A549 (cell line): ENCODE data around the gene SCAMP2. TPM values are rescaled to one million over a fixed set of nuclear protein-coding genes. Genes with fewer than 3 reads are reported as not detected.

Source experiments
- ATAC-seq, 2 experiments: fragments of 200-7000 bp in 1 of 2; fragments of >200 bp in 1 of 2; cut with Nextera tagmentation in 1 of 2; cut with Tn5 transposase in 1 of 2; 3 replicates each; pipeline versions ENCODE4 v1.8.0 to v1.9.1; 2018 to 2020; ENCODE audit warnings: mild to moderate bottlenecking in 1 of 2, moderate library complexity in 1 of 2
- CTCF ChIA-PET: fragments of 300-600 bp; sonication (Branson Sonifier 250); formaldehyde crosslinking; extraction: SDS; loops from one replicate; lab custom pipeline; 2021; ENCODE audit warnings: antibody characterized with exemption, inconsistent platforms; lab: Yijun Ruan, JAX
- POLR2A ChIA-PET: fragments of 350-600 bp; formaldehyde crosslinking; extraction: SDS; loops from one replicate; lab custom pipeline; 2021; ENCODE audit warnings: antibody characterized with exemption, inconsistent platforms; lab: Yijun Ruan, JAX
- DNase-seq, 2 experiments: peaks; one replicate each; pipeline versions ENCODE4 v3.0.0 to v3.0.0-alpha.2; 2011 to 2016; ENCODE audit warnings: low read depth in 1 of 2, low spot score in 1 of 2
- FAIRE-seq: peaks from 2 replicates; lab custom pipeline; 2011; peaks lifted over from hg19 to GRCh38; lab: Jason Lieb, UNC
- H3K27ac ChIP-seq, 2 experiments: fragments of >200 bp; sonication (Bioruptor Twin); formaldehyde crosslinking; 3 replicates each; pipeline ENCODE4 v1.5.1; 2016 to 2017
- H3K4me1 ChIP-seq: fragments of >200 bp; sonication (Bioruptor Twin); formaldehyde crosslinking; 3 replicates; pipeline ENCODE4 v1.6.1; 2016
- H3K4me2 ChIP-seq: fragments of >200 bp; sonication (Bioruptor Twin); formaldehyde crosslinking; 3 replicates; pipeline ENCODE4 v1.6.1; 2016
- H3K4me3 ChIP-seq: fragments of >200 bp; sonication (Bioruptor Twin); formaldehyde crosslinking; 3 replicates; pipeline ENCODE4 v1.5.1; 2016
- H3K9me3 ChIP-seq: fragments of >200 bp; sonication (Bioruptor Twin); formaldehyde crosslinking; 3 replicates; pipeline ENCODE4 v1.6.1; 2016
- BCL3 ChIP-seq: fragments of >200 bp; sonication (Bioruptor Twin); formaldehyde crosslinking; IDR thresholded peaks from 3 replicates; pipeline ENCODE4 v1.6.1; 2016
- CEBPB ChIP-seq, 2 experiments: fragments of >200 bp in 1 of 2; sonication (Bioruptor Twin) in 1 of 2; formaldehyde crosslinking in 1 of 2; IDR thresholded peaks; 2 replicates each; pipeline ENCODE4 v1.6.1; 2012 to 2016
- CHD2 ChIP-seq: fragments of 150-350 bp; IDR thresholded peaks from 2 replicates; pipeline ENCODE4 v1.6.1; 2014; ENCODE audit warnings: low read length; ENCODE audit not compliant: partially characterized antibody
- CHD4 ChIP-seq: fragments of 200-600 bp; sonication (generic); IDR thresholded peaks from 2 replicates; pipeline ENCODE4 v1.6.1; 2016; ENCODE audit warnings: antibody characterized with exemption, mild to moderate bottlenecking, borderline replicate concordance
- EHMT2 ChIP-seq: fragments of 200-600 bp; sonication (generic); IDR thresholded peaks from 2 replicates; pipeline ENCODE4 v1.6.1; 2016; ENCODE audit warnings: antibody characterized with exemption, low read depth, mild to moderate bottlenecking, moderate library complexity
- EP300 ChIP-seq, 2 experiments: fragments of >200 bp; sonication (Bioruptor Twin); formaldehyde crosslinking; IDR thresholded peaks; 2 replicates in 1 of 2; 3 replicates in 1 of 2; pipeline ENCODE4 v1.6.1; 2016 to 2017
- FOXS1 ChIP-seq: fragments of 250-450 bp; sonication (Bioruptor Pico); IDR thresholded peaks from 2 replicates; pipeline ENCODE4 v1.5.0; 2020; ENCODE audit warnings: mild to moderate bottlenecking, moderate library complexity
- GATA3 ChIP-seq: IDR thresholded peaks from 2 replicates; pipeline ENCODE4 v1.6.1; 2012; ENCODE audit warnings: borderline replicate concordance
- HDAC2 ChIP-seq: fragments of 200-600 bp; sonication (generic); IDR thresholded peaks from 2 replicates; pipeline ENCODE4 v1.6.1; 2016
- HOXA7 ChIP-seq: fragments of 250-450 bp; sonication (Bioruptor Pico); IDR thresholded peaks from 2 replicates; pipeline ENCODE4 v1.5.0; 2020; ENCODE audit warnings: mild to moderate bottlenecking, moderate library complexity
- HOXB5 ChIP-seq: fragments of 250-450 bp; sonication (Bioruptor Pico); IDR thresholded peaks from 2 replicates; pipeline ENCODE4 v1.5.0; 2020; ENCODE audit warnings: mild to moderate bottlenecking, moderate library complexity
- JUN ChIP-seq, 2 experiments: fragments of >200 bp; sonication (Bioruptor Twin); formaldehyde crosslinking; IDR thresholded peaks; 2 replicates in 1 of 2; 3 replicates in 1 of 2; pipeline ENCODE4 v1.6.1; 2016 to 2017
- JUNB ChIP-seq: fragments of >200 bp; sonication (Bioruptor Twin); formaldehyde crosslinking; IDR thresholded peaks from 2 replicates; pipeline ENCODE4 v1.6.1; 2016
- KDM1A ChIP-seq: fragments of 200-600 bp; sonication (generic); IDR thresholded peaks from 2 replicates; pipeline ENCODE4 v1.6.1; 2016; ENCODE audit warnings: low read depth, mild to moderate bottlenecking
- MAX ChIP-seq: IDR thresholded peaks from 2 replicates; pipeline ENCODE4 v1.6.1; 2012
- MAZ ChIP-seq: fragments of 150-350 bp; IDR thresholded peaks from 2 replicates; pipeline ENCODE4 v1.6.1; 2014; ENCODE audit warnings: antibody characterized with exemption, low read depth, low read length, borderline replicate concordance
- MYC ChIP-seq: IDR thresholded peaks from 2 replicates; pipeline ENCODE4 v1.6.1; 2012; ENCODE audit warnings: mild to moderate bottlenecking, inconsistent platforms, low read length, improper control_type of control experiment, borderline replicate concordance
- NPAS2 ChIP-seq: fragments of 250-450 bp; sonication (Bioruptor Pico); IDR thresholded peaks from 2 replicates; pipeline ENCODE4 v1.8.0; 2022; ENCODE audit warnings: mild to moderate bottlenecking, moderate library complexity, borderline replicate concordance
- PHF8 ChIP-seq: fragments of 200-600 bp; sonication (generic); IDR thresholded peaks from 2 replicates; pipeline ENCODE4 v1.6.1; 2016; ENCODE audit warnings: low read depth, mild to moderate bottlenecking, antibody characterized with exemption, moderate library complexity, borderline replicate concordance
- POLR2A ChIP-seq: IDR thresholded peaks from 2 replicates; pipeline ENCODE4 v1.6.1; 2012; ENCODE audit warnings: mild to moderate bottlenecking, low read length
- POLR2AphosphoS2 ChIP-seq: conservative IDR thresholded peaks from 2 replicates; pipeline ENCODE4 v1.6.1; 2012; ENCODE audit warnings: low read length, improper control_type of control experiment, inconsistent platforms
- REST ChIP-seq: fragments of 200-600 bp; sonication (generic); IDR thresholded peaks from 2 replicates; pipeline ENCODE4 v1.6.1; 2016; ENCODE audit warnings: antibody characterized with exemption, mild to moderate bottlenecking, moderate library complexity
- WGBS: methylation state at CpG from one replicate; pipeline ENCODE4 v1.1.6; 2017; ENCODE audit errors: missing lambda C conversion rate; 5-methylcytosine and 5-hydroxymethylcytosine counted together
- polyA plus RNA-seq, 4 experiments: library from polyadenylated mRNA; depleted of rRNA in 3 of 4; stranded (reverse); fragments of >200 nt; fragmentation: RNase III in 1 of 4; extraction: RNeasy Plus Mini Kit Qiagen cat#74134 plus additional on column Dnase treatment in 1 of 4; gene quantifications; 2 replicates in 3 of 4; 3 replicates in 1 of 4; pipeline ENCODE4 v1.2.3, GENCODE V29; 2011 to 2017
- TF ChIP-seq, protein P1 (sequence below): IDR thresholded peaks from 2 replicates; pipeline ENCODE4 v1.6.1; 2012
- TF ChIP-seq, protein P2 (sequence below): IDR thresholded peaks from 2 replicates; pipeline ENCODE4 v1.6.1; 2012; ENCODE audit warnings: low read depth, borderline replicate concordance

The SCAMP2 gene
- polyA plus RNA-seq, 2 of the 4 experiments (the other 2 are of a cell fraction): 41.5 to 128 TPM

- TF ChIP-seq MAX: no peak
- TF ChIP-seq MAZ: no peak
- no peak for TF ChIP-seq KDM1A
- TF ChIP-seq REST: no peak
- TF ChIP-seq, protein P1, sequence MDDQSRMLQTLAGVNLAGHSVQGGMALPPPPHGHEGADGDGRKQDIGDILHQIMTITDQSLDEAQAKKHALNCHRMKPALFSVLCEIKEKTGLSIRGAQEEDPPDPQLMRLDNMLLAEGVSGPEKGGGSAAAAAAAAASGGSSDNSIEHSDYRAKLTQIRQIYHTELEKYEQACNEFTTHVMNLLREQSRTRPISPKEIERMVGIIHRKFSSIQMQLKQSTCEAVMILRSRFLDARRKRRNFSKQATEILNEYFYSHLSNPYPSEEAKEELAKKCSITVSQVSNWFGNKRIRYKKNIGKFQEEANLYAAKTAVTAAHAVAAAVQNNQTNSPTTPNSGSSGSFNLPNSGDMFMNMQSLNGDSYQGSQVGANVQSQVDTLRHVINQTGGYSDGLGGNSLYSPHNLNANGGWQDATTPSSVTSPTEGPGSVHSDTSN: no peak
- TF ChIP-seq CHD2: no peak
Measured at GRCh38 chr15:74907163-74907870, 34.2 kb upstream of the SCAMP2 start (continued).

GRCh38 chr15:74906450-74907162, 33.4 kb upstream of the SCAMP2 start, which contains the start of gene FAM219B:
Gene FAM219B (minus strand): TSS chr15:74906851. CDS start chr15:74906800, 51 bp downstream.
- peak within 1 kb of the TSS; percentile 92 for H3K27ac ChIP-seq
- ChIA-PET POLR2A (interaction anchor here (0.5 to 1.7 kb wide), 15 partner anchors 10 to 298 kb away, joined by 3 to 31 read pairs (median 5); partner anchors contain the start of genes COX5A, MPI, PPCDC and RPP25), CTCF (interaction anchor here (1.0 to 5.2 kb wide), 8 partner anchors 9 to 138 kb away, joined by 3 to 36 read pairs (median 6); partner anchors contain the start of gene MPI)
- peak; percentile 88 to 93 for ATAC-seq
- no peak for FAIRE-seq
- TF ChIP-seq EP300 (IDR thresholded peaks at IDR 0.05) (no peak), NPAS2 (CRISPR knock-in tag) (no peak), MYC (no peak), JUNB (no peak), HOXA7 (no peak), HDAC2 (no peak), PHF8 (peak; percentile 90), FOXS1 (no peak), GATA3 (peak; percentile 32; the same call in 1 of the 2 replicates), HOXB5 (0 out of 2 replicates have a peak, but pooled peaks have one; percentile 20), POLR2A (peak; percentile 89), JUN (IDR thresholded peaks at IDR 0.05) (peak; percentile 82 to 94; a peak in 4 of 5 replicates), CHD4 (no peak), MAZ (peak; percentile 68; the same call in 1 of the 2 replicates), CEBPB (IDR thresholded peaks at IDR 0.05) (peak; percentile 89 to 93), EHMT2 (no peak), MAX (0 out of 2 replicates have a peak, but pooled peaks have one; percentile 53), BCL3 (peak; percentile 91; the same call in 2 of the 3 replicates), POLR2AphosphoS2 (no peak)
- TF ChIP-seq, protein P2, sequence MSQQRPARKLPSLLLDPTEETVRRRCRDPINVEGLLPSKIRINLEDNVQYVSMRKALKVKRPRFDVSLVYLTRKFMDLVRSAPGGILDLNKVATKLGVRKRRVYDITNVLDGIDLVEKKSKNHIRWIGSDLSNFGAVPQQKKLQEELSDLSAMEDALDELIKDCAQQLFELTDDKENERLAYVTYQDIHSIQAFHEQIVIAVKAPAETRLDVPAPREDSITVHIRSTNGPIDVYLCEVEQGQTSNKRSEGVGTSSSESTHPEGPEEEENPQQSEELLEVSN: 0 out of 2 replicates have a peak, but pooled peaks have one; percentile 44
- TF ChIP-seq, protein P1: no peak
- peak within 1 kb of the TSS; percentile 78 for H3K4me3 ChIP-seq
- peak; percentile 90 to 98 for DNase-seq
- peaks cover 13% of the 10 kb centered on the region for H3K4me1 ChIP-seq
- H3K4me2 ChIP-seq: peak within 1 kb of the TSS; percentile 95
- no peaks in the 10 kb centered on the region for H3K9me3 ChIP-seq
- 13% methylated on average over 28 of the region's 74 CpGs for WGBS
